Activated B cell treated with CpG ODN at 0.5 μM for 24 hours (primary cell): Measurements from ENCODE around the gene CTNND2. TPM values are rescaled to one million over a fixed set of nuclear protein-coding genes. Genes with fewer than 3 reads are reported as not detected.

Experiments
- ATAC-seq: fragments of 200-7000 bp; cut with Tn5 transposase; one replicate; pipeline ENCODE4 v1.10.0; 2021; ENCODE audit warnings: low read depth, mild to moderate bottlenecking, moderate library complexity
- CTCF ChIA-PET: fragments of 350-600 bp; sonication (Branson Sonifier 250); formaldehyde crosslinking; loops from one replicate; lab custom pipeline; 2021; ENCODE audit warnings: antibody characterized with exemption; lab: Charles Lee
- POLR2A ChIA-PET: fragments of 350-600 bp; sonication (Branson Sonifier 250); formaldehyde crosslinking; loops from one replicate; lab custom pipeline; 2021; ENCODE audit warnings: antibody characterized with exemption; lab: Charles Lee
- DNase-seq: peaks from one replicate; pipeline ENCODE4 v3.0.0; 2022
- H3K27ac Mint-ChIP-seq: one replicate; pipeline ENCODE4 v1.8.0; 2020; ENCODE audit warnings: mixed read lengths
- H3K27me3 Mint-ChIP-seq: one replicate; pipeline ENCODE4 v1.8.0; 2021; ENCODE audit warnings: mixed read lengths
- H3K36me3 Mint-ChIP-seq: one replicate; pipeline ENCODE4 v1.8.0; 2021; ENCODE audit warnings: low read depth, mixed read lengths
- H3K4me1 Mint-ChIP-seq: one replicate; pipeline ENCODE4 v1.8.0; 2021; ENCODE audit warnings: mixed read lengths
- H3K4me3 Mint-ChIP-seq: one replicate; pipeline ENCODE4 v1.8.0; 2020; ENCODE audit warnings: mild to moderate bottlenecking, mixed read lengths
- H3K9me3 Mint-ChIP-seq: one replicate; pipeline ENCODE4 v1.8.0; 2020; ENCODE audit warnings: mixed read lengths
- intact Hi-C: fragments of 100-400 bp; cut with micrococcal nuclease; formaldehyde crosslinking; loops from one replicate; pipeline ENCODE4 v1.15.1; 2024
- total RNA-seq: library from RNA; stranded (reverse); gene quantifications from 2 replicates; pipeline ENCODE4 v1.2.3, GENCODE V29; 2022
- TF ChIP-seq, protein P1 (sequence below): fragments of 200-600 bp; IDR thresholded peaks from one replicate; pipeline ENCODE4 v1.8.0; 2022; ENCODE audit warnings: antibody characterized with exemption, mild to moderate bottlenecking

The CTNND2 gene
- total RNA-seq, 1 donor from 2014 or later = not detected

DNA sequence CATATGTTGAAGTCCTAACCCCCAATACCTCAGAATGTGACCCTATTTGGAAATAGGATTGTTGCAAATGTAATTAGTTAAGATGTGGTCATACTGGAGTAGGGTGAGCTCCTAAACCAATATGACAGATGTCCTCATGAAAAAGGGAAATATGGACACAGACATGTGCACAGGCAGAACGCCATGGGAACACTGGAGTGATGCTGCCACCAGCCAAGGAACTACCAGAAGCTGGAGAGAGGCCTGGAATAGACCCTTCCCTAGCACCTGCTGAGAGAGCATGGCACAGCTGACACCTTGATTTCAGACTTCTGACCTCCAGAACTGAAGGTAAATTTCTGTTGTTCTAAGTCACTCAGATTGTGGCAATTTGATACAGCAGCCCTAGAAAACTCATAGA lies 110.8 kb downstream of the CTNND2 start:
- ATAC-seq (no peak), DNase-seq (no peak)
- ChIA-PET POLR2A (no interaction called here), CTCF (no interaction called here)
- no peaks in the 10 kb centered on the region for H3K4me1 Mint-ChIP-seq
- TF ChIP-seq, protein P1, sequence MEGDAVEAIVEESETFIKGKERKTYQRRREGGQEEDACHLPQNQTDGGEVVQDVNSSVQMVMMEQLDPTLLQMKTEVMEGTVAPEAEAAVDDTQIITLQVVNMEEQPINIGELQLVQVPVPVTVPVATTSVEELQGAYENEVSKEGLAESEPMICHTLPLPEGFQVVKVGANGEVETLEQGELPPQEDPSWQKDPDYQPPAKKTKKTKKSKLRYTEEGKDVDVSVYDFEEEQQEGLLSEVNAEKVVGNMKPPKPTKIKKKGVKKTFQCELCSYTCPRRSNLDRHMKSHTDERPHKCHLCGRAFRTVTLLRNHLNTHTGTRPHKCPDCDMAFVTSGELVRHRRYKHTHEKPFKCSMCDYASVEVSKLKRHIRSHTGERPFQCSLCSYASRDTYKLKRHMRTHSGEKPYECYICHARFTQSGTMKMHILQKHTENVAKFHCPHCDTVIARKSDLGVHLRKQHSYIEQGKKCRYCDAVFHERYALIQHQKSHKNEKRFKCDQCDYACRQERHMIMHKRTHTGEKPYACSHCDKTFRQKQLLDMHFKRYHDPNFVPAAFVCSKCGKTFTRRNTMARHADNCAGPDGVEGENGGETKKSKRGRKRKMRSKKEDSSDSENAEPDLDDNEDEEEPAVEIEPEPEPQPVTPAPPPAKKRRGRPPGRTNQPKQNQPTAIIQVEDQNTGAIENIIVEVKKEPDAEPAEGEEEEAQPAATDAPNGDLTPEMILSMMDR = no peak
- intact Hi-C loops = no loop called here
- H3K27me3 Mint-ChIP-seq = no peaks in the 10 kb centered on the region
- no peaks in the 10 kb centered on the region for H3K36me3 Mint-ChIP-seq
- no peak overlapping the region for H3K4me3 Mint-ChIP-seq
- peaks cover 3% of the 10 kb centered on the region for H3K9me3 Mint-ChIP-seq
- no peak overlapping the region for H3K27ac Mint-ChIP-seq

DNA sequence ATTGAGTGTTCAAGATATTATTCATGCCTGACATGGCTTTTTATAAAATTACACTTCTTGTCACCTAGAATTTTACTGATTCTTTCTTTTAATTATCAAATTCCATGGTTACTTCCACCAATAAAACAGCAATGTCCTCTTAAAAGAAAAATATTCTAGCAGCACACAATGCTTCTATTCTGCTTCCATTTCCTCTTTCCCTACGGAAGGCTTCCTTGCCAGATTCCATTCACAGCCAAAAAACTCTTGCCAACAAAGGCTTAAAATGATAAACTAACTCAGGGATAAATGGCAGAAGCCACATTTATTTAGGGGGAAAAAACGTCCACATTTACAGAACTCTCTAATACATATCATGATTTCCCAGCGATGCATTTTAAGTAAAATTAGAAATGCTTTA lies 111.6 kb downstream of the CTNND2 start:
- H3K4me1 Mint-ChIP-seq = no peaks in the 10 kb centered on the region
- TF ChIP-seq, protein P1 = no peak
- ATAC-seq = no peak
- no peak overlapping the region for H3K4me3 Mint-ChIP-seq
- POLR2A ChIA-PET = no interaction called here
- no peaks in the 10 kb centered on the region for H3K27me3 Mint-ChIP-seq
- CTCF ChIA-PET = no interaction called here
- DNase-seq = no peak
- intact Hi-C loops = no loop called here
- H3K27ac Mint-ChIP-seq = no peak overlapping the region
- H3K9me3 Mint-ChIP-seq = peaks cover 3% of the 10 kb centered on the region
- H3K36me3 Mint-ChIP-seq = no peaks in the 10 kb centered on the region

DNA sequence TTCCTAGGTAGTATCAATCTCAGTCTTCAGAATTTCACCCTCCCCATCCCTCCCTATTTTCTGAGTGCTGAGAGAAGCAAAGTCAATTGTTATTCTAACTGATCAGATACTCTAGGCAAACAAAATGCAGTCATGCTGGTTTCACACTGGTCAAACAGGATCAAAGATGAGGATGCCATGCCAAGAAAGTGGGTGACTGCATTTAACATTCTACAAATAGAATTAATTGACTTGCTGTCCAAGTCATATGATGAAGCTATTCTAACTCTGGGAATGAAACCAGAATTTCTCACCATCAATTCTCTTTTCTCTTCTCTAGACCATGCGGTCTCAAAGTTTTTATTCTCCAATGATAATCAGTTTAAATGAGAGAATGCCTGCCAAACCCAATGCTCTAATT lies 112.5 kb downstream of the CTNND2 start:
- Mint-ChIP-seq H3K27ac (no peak overlapping the region), H3K4me3 (no peak overlapping the region), H3K27me3 (no peaks in the 10 kb centered on the region), H3K36me3 (no peaks in the 10 kb centered on the region), H3K9me3 (peaks cover 3% of the 10 kb centered on the region), H3K4me1 (no peaks in the 10 kb centered on the region)
- ChIA-PET POLR2A (no interaction called here), CTCF (no interaction called here)
- intact Hi-C loops = no loop called here
- DNase-seq (no peak), ATAC-seq (no peak)
- TF ChIP-seq, protein P1 = no peak

DNA sequence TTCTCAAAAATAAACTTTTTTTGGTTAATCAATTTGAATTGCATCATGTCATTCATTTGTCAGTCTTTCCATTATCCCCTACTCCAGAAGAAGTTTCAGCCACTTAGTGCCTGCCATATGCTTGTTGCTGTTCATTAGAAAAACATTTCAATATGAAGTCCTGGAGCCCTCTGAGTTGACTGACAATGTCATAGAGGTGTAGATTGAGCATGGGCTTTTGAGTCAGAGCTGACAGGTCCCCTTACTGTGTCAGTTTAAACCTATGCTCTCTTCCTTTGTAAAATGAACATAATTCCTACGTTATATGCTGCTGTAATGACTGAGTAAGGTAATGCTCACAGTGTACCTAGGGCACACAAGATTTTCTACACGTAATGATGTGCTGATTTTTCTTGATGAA lies 114.0 kb downstream of the CTNND2 start:
- Mint-ChIP-seq H3K27ac (no peak overlapping the region), H3K36me3 (no peaks in the 10 kb centered on the region), H3K27me3 (no peaks in the 10 kb centered on the region), H3K4me3 (no peak overlapping the region), H3K9me3 (peaks cover 3% of the 10 kb centered on the region), H3K4me1 (no peaks in the 10 kb centered on the region)
- no peak for DNase-seq
- ChIA-PET POLR2A (no interaction called here), CTCF (no interaction called here)
- intact Hi-C loops = no loop called here
- TF ChIP-seq, protein P1 = no peak
- ATAC-seq = no peak

DNA sequence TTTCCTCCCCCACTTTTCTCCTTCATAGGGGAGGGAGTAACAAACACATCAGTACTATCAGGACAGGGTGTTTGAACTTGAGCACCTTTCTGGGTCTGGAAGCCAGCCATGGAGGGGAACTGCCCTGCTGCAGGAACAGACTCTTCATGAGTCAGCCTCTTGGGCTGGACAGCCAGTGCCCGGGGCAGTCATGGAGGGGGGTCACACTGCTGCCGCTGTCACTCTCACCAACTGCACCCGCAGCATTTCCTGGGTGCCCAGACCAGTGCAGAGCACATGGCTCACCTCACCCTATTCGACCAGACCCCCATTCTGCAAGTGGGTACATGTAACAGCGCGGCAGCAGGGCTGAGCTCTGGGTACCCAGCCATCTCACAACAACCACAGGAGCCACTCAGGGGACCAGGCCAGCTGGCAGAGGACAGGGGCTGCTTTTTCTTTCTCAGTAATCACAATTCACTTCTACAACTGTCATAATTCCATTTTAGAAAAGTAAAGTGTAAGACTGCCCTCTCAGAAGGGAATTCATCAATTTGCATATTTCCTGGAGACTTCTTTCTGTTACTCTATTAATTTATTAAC lies 118.4 kb downstream of the CTNND2 start:
- H3K27ac Mint-ChIP-seq = no peak overlapping the region
- DNase-seq (no peak), ATAC-seq (no peak)
- TF ChIP-seq, protein P1 = no peak
- no peaks in the 10 kb centered on the region for H3K27me3 Mint-ChIP-seq
- no peaks in the 10 kb centered on the region for H3K36me3 Mint-ChIP-seq
- H3K4me3 Mint-ChIP-seq = no peak overlapping the region
- ChIA-PET CTCF (no interaction called here), POLR2A (no interaction called here)
- intact Hi-C loops = no loop called here
- no peaks in the 10 kb centered on the region for H3K4me1 Mint-ChIP-seq
- H3K9me3 Mint-ChIP-seq = no peaks in the 10 kb centered on the region
